IPS-18a (cell line): Measurements from ENCODE around the gene OLIG1.
A peak's percentile ranks its signal among the peaks of the same experiment; 100 is the strongest.

Source experiments
- H3K27ac ChIP-seq: one replicate; pipeline ENCODE4 v1.5.1; 2013; ENCODE audit warnings: low read length
- H3K27me3 ChIP-seq: one replicate; pipeline ENCODE4 v1.6.1; 2013; ENCODE audit warnings: mild to moderate bottlenecking, low read length; ENCODE audit not compliant: control insufficient read depth, insufficient read depth
- H3K36me3 ChIP-seq: one replicate; pipeline ENCODE4 v1.6.1; 2013; ENCODE audit warnings: low read depth, low read length; ENCODE audit not compliant: control insufficient read depth
- H3K4me1 ChIP-seq: one replicate; pipeline ENCODE4 v1.6.1; 2013; ENCODE audit warnings: low read depth, low read length; ENCODE audit not compliant: control insufficient read depth
- H3K4me3 ChIP-seq: one replicate; pipeline ENCODE4 v1.5.1; 2013; ENCODE audit warnings: low read length
- H3K9ac ChIP-seq: one replicate; pipeline ENCODE4 v1.6.1; 2013; ENCODE audit warnings: mild to moderate bottlenecking, low read length, moderate library complexity
- H3K9me3 ChIP-seq: one replicate; pipeline ENCODE4 v1.6.1; 2013; ENCODE audit warnings: low read depth, low read length; ENCODE audit not compliant: control insufficient read depth

The OLIG1 gene

DNA sequence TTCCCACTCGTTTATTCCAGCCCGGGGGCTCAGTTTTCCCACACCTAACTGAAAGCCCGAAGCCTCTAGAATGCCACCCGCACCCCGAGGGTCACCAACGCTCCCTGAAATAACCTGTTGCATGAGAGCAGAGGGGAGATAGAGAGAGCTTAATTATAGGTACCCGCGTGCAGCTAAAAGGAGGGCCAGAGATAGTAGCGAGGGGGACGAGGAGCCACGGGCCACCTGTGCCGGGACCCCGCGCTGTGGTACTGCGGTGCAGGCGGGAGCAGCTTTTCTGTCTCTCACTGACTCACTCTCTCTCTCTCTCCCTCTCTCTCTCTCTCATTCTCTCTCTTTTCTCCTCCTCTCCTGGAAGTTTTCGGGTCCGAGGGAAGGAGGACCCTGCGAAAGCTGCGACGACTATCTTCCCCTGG, 43.5 kb upstream of the OLIG1 start:
- H3K4me3 ChIP-seq = peak overlapping the region; percentile 62
- no peaks in the 10 kb centered on the region for H3K9me3 ChIP-seq
- no peak overlapping the region for H3K27ac ChIP-seq
- H3K4me1 ChIP-seq = peaks cover 14% of the 10 kb centered on the region
- no peaks in the 10 kb centered on the region for H3K36me3 ChIP-seq
- H3K27me3 ChIP-seq = peaks cover 100% of the 10 kb centered on the region
- H3K9ac ChIP-seq = no peak overlapping the region

DNA sequence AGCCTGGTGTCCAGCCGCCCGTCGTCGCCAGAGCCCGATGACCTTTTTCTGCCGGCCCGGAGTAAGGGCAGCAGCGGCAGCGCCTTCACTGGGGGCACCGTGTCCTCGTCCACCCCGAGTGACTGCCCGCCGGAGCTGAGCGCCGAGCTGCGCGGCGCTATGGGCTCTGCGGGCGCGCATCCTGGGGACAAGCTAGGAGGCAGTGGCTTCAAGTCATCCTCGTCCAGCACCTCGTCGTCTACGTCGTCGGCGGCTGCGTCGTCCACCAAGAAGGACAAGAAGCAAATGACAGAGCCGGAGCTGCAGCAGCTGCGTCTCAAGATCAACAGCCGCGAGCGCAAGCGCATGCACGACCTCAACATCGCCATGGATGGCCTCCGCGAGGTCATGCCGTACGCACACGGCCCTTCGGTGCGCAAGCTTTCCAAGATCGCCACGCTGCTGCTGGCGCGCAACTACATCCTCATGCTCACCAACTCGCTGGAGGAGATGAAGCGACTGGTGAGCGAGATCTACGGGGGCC, 43.0 kb upstream of the OLIG1 start:
- Histone ChIP-seq H3K27me3 (peaks cover 100% of the 10 kb centered on the region), H3K4me1 (peaks cover 14% of the 10 kb centered on the region), H3K27ac (no peak overlapping the region), H3K9ac (no peak overlapping the region), H3K9me3 (no peaks in the 10 kb centered on the region), H3K36me3 (no peaks in the 10 kb centered on the region), H3K4me3 (peak overlapping the region; percentile 18)

- Histone ChIP-seq H3K4me1 (peaks cover 14% of the 10 kb centered on the region), H3K27ac (no peak overlapping the region), H3K4me3 (peak overlapping the region; percentile 18), H3K27me3 (peaks cover 100% of the 10 kb centered on the region), H3K9ac (no peak overlapping the region), H3K36me3 (no peaks in the 10 kb centered on the region), H3K9me3 (no peaks in the 10 kb centered on the region)
These were observed 42.3 kb upstream of the OLIG1 start for GRCh38 chr21:33027401-33028286.

DNA sequence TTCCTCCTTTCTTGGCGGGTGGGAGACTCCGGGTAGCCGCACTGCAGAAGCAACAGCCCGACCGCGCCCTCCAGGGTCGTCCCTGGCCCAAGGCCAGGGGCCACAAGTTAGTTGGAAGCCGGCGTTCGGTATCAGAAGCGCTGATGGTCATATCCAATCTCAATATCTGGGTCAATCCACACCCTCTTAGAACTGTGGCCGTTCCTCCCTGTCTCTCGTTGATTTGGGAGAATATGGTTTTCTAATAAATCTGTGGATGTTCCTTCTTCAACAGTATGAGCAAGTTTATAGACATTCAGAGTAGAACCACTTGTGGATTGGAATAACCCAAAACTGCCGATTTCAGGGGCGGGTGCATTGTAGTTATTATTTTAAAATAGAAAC, 41.7 kb upstream of the OLIG1 start:
- peaks cover 14% of the 10 kb centered on the region for H3K4me1 ChIP-seq
- H3K4me3 ChIP-seq = no peak overlapping the region
- H3K27me3 ChIP-seq = peaks cover 100% of the 10 kb centered on the region
- H3K9me3 ChIP-seq = no peaks in the 10 kb centered on the region
- H3K36me3 ChIP-seq = no peaks in the 10 kb centered on the region
- H3K9ac ChIP-seq = no peak overlapping the region
- H3K27ac ChIP-seq = no peak overlapping the region

GRCh38 chr21:33028773-33029384, 41.1 kb upstream of the OLIG1 start:
- Histone ChIP-seq H3K27ac (no peak overlapping the region), H3K9ac (no peak overlapping the region), H3K4me3 (peak overlapping the region; percentile 14), H3K36me3 (no peaks in the 10 kb centered on the region), H3K27me3 (peaks cover 100% of the 10 kb centered on the region), H3K4me1 (peaks cover 16% of the 10 kb centered on the region), H3K9me3 (no peaks in the 10 kb centered on the region)

- Histone ChIP-seq H3K36me3 (no peaks in the 10 kb centered on the region), H3K27ac (no peak overlapping the region), H3K27me3 (peaks cover 100% of the 10 kb centered on the region)
These were observed 40.5 kb upstream of the OLIG1 start for GRCh38 chr21:33029385-33029921.

DNA sequence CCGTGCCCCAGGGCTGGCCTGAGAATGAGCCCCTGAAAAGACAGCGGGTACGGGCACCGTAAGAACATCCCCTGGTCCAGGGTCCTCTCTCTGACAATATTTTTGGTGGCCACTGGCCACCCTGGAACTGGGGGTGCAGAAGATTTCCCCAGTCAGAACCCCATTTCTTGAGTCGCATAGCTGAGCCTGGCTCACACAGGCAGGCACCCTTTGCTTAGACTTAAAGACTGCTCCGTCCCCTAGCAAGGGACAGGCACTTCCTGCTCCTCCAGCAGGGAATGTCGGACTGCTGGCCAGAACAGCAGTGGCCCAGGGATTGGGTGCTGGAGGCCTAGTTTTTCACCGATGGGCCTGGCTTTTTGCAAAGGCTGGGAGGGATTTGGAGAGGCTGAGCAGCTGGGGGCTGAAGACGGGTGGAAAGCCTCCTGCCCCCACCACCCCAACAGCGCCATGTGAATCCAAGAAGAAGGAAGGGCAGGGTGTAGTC, 39.9 kb upstream of the OLIG1 start:
- peaks cover 100% of the 10 kb centered on the region for H3K27me3 ChIP-seq
- no peak overlapping the region for H3K4me3 ChIP-seq
- H3K9me3 ChIP-seq = no peaks in the 10 kb centered on the region
- H3K36me3 ChIP-seq = no peaks in the 10 kb centered on the region
- H3K4me1 ChIP-seq = peaks cover 14% of the 10 kb centered on the region
- H3K27ac ChIP-seq = no peak overlapping the region
- H3K9ac ChIP-seq = no peak overlapping the region

More at GRCh38 chr21:33029385-33029921, 40.5 kb upstream of the OLIG1 start:
- Histone ChIP-seq H3K9me3 (no peaks in the 10 kb centered on the region), H3K4me3 (peak overlapping the region; percentile 14), H3K9ac (no peak overlapping the region), H3K4me1 (peaks cover 17% of the 10 kb centered on the region)

GRCh38 chr21:33030633-33031032, 39.3 kb upstream of the OLIG1 start:
- Histone ChIP-seq H3K27ac (no peak overlapping the region), H3K4me3 (no peak overlapping the region), H3K9me3 (no peaks in the 10 kb centered on the region), H3K27me3 (peaks cover 100% of the 10 kb centered on the region), H3K4me1 (peaks cover 20% of the 10 kb centered on the region), H3K9ac (no peak overlapping the region), H3K36me3 (no peaks in the 10 kb centered on the region)

- no peak overlapping the region for H3K9ac ChIP-seq
- H3K4me1 ChIP-seq = peaks cover 20% of the 10 kb centered on the region
- H3K27me3 ChIP-seq = peaks cover 100% of the 10 kb centered on the region
- H3K27ac ChIP-seq = no peak overlapping the region
- no peak overlapping the region for H3K4me3 ChIP-seq
- no peaks in the 10 kb centered on the region for H3K36me3 ChIP-seq
- H3K9me3 ChIP-seq = no peaks in the 10 kb centered on the region
These were observed 38.6 kb upstream of the OLIG1 start for GRCh38 chr21:33031152-33031911.

DNA sequence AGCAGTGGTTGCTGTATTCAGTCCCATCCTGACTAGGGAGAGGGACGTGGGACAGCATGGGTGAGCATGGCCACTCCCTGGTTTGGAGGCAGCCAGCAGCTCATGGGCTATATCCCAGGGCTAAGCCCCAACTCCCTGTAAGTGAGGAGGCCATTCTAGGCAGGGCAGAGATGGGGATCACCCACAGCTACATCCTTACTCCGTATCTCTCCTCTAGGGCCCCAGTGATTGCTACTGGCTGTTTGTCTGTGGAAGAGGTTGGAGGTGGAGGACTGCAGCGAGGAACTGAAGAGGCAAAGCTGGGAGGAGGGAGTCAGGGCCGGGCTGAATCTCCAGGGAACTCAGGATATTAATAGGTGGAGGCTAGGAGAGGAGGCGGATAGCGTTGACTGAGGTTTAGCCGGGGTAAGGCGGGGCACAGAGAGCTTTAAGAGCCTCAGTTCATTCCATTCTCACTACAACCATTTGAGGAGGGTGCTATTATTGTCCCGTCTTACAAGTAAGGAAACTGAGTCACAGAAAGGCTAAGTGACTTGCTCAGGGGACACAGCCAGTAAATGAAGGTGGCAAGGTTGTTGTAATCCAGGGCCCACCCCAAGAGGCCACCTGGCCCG, 37.4 kb upstream of the OLIG1 start:
- H3K4me3 ChIP-seq = no peak overlapping the region
- H3K36me3 ChIP-seq = no peaks in the 10 kb centered on the region

More for the DNA sequence above, 37.4 kb upstream of the OLIG1 start:
- no peak overlapping the region for H3K9ac ChIP-seq
- no peak overlapping the region for H3K27ac ChIP-seq
- peaks cover 24% of the 10 kb centered on the region for H3K4me1 ChIP-seq
- H3K9me3 ChIP-seq = no peaks in the 10 kb centered on the region
- H3K27me3 ChIP-seq = peaks cover 100% of the 10 kb centered on the region
